ENCODE data around the gene HGS.

DNA sequence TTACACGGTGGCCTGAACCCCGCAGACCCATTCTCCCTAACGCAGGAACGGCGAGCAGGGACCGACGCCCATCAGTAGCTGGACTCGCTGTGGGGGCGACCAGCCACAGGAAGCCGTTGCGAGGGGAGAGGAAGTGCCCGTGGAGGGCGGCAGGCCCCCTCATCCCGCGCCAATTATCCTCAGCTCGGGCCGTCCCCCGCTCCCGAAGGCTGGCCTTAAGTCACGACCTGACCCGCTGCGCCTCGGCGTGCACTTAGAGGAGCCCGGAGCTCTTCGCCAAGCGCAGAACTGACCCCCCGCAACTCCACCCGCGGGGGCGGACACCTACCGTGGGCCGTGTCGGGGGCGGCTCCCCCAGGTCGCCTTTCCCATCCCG, 615 bp upstream of the HGS start:
- no peak for TF ChIP-seq POLR2AphosphoS5 (IDR thresholded peaks at IDR 0.05)
- TF ChIP-seq, protein P1, sequence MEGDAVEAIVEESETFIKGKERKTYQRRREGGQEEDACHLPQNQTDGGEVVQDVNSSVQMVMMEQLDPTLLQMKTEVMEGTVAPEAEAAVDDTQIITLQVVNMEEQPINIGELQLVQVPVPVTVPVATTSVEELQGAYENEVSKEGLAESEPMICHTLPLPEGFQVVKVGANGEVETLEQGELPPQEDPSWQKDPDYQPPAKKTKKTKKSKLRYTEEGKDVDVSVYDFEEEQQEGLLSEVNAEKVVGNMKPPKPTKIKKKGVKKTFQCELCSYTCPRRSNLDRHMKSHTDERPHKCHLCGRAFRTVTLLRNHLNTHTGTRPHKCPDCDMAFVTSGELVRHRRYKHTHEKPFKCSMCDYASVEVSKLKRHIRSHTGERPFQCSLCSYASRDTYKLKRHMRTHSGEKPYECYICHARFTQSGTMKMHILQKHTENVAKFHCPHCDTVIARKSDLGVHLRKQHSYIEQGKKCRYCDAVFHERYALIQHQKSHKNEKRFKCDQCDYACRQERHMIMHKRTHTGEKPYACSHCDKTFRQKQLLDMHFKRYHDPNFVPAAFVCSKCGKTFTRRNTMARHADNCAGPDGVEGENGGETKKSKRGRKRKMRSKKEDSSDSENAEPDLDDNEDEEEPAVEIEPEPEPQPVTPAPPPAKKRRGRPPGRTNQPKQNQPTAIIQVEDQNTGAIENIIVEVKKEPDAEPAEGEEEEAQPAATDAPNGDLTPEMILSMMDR (IDR thresholded peaks at IDR 0.05): no peak

Measured in transverse colon (tissue), 4 donors.